BJ (cell line): Measurements from ENCODE around the gene POLR2F. TPM values are rescaled to one million over a fixed set of nuclear protein-coding genes. Genes with fewer than 3 reads are reported as not detected.

Source experiments
- CTCF ChIA-PET: fragments of 350-600 bp; formaldehyde crosslinking; extraction: SDS; loops from one replicate; lab custom pipeline; 2021; ENCODE audit warnings: antibody characterized with exemption, inconsistent platforms; lab: Yijun Ruan, JAX
- POLR2A ChIA-PET: fragments of 300-600 bp; sonication (Branson Sonifier 250); formaldehyde crosslinking; extraction: SDS; loops from one replicate; lab custom pipeline; 2021; ENCODE audit warnings: antibody characterized with exemption; lab: Charles Lee
- DNase-seq: peaks from one replicate; pipeline ENCODE4 v3.0.0-alpha.2; 2011; ENCODE audit warnings: low read depth
- H3K27me3 ChIP-seq: 2 replicates; pipeline ENCODE4 v1.6.0; 2011; ENCODE audit warnings: low read length; ENCODE audit not compliant: control insufficient read depth, insufficient read depth
- H3K36me3 ChIP-seq: 2 replicates; pipeline ENCODE4 v1.5.1; 2011; ENCODE audit warnings: low read length; ENCODE audit not compliant: control insufficient read depth, insufficient read depth
- H3K4me3 ChIP-seq: 2 replicates; pipeline ENCODE4 v1.5.1; 2011; ENCODE audit warnings: low read depth, mild to moderate bottlenecking, control low read depth, low read length
- CTCF ChIP-seq: IDR thresholded peaks from 2 replicates; pipeline ENCODE4 v1.5.1; 2011; ENCODE audit warnings: low read depth, mild to moderate bottlenecking, control low read depth, inconsistent platforms, low read length, moderate library complexity; ENCODE audit not compliant: insufficient read depth
- polyA plus RNA-seq: library from polyadenylated mRNA; depleted of rRNA; stranded (reverse); fragments of >200 nt; gene quantifications from 2 replicates; pipeline ENCODE4 v1.2.3, GENCODE V29; 2011

POLR2F gene
- polyA plus RNA-seq, 1 experiment = 92.1 TPM

- Histone ChIP-seq H3K27me3 (no peaks in the 10 kb centered on the region), H3K36me3 (peaks cover 44% of the 10 kb centered on the region), H3K4me3 (no peak overlapping the region)
- ChIA-PET CTCF (interaction anchor here (0.7 to 1.3 kb wide), 2 partner anchors 14 to 46 kb away, joined by 3 to 4 read pairs; partner anchors contain the start of gene MICALL1), POLR2A (no interaction called here)
- TF ChIP-seq CTCF = no peak
- DNase-seq = no peak
Measured at GRCh38 chr22:37920126-37920525, 33.4 kb upstream of the POLR2F start.

GRCh38 chr22:37922191-37922590 is 31.3 kb upstream of the POLR2F start:
- ChIA-PET POLR2A (no interaction called here), CTCF (no interaction called here)
- H3K36me3 ChIP-seq = peaks cover 46% of the 10 kb centered on the region

GRCh38 chr22:37923927-37924326 is 29.6 kb upstream of the POLR2F start:
- H3K27me3 ChIP-seq = no peaks in the 10 kb centered on the region
- peaks cover 41% of the 10 kb centered on the region for H3K36me3 ChIP-seq
- H3K4me3 ChIP-seq = no peak overlapping the region
- no peak for DNase-seq
- ChIA-PET POLR2A (no interaction called here), CTCF (no interaction called here)
- no peak for TF ChIP-seq CTCF

More at GRCh38 chr22:37922191-37922590, 31.3 kb upstream of the POLR2F start:
- H3K4me3 ChIP-seq = no peak overlapping the region
- no peaks in the 10 kb centered on the region for H3K27me3 ChIP-seq
- no peak for DNase-seq
- no peak for TF ChIP-seq CTCF

- Histone ChIP-seq H3K27me3 (no peaks in the 10 kb centered on the region), H3K4me3 (no peak overlapping the region), H3K36me3 (peaks cover 44% of the 10 kb centered on the region)
- TF ChIP-seq CTCF = no peak
- ChIA-PET CTCF (interaction anchor here (1.2 kb wide), 1 partner anchor 34 kb away, joined by 3 read pairs; no protein-coding TSS in a partner anchor), POLR2A (no interaction called here)
- no peak for DNase-seq
Measured at GRCh38 chr22:37924386-37925065, 29.0 kb upstream of the POLR2F start.

- Histone ChIP-seq H3K4me3 (no peak overlapping the region), H3K27me3 (no peaks in the 10 kb centered on the region), H3K36me3 (peaks cover 50% of the 10 kb centered on the region)
- TF ChIP-seq CTCF = no peak
- ChIA-PET POLR2A (no interaction called here), CTCF (interaction anchor here (1.2 to 1.4 kb wide), 2 partner anchors 19 to 33 kb away, joined by 3 to 4 read pairs; partner anchors contain the start of gene MICALL1)
- DNase-seq = no peak
Measured at GRCh38 chr22:37925330-37925729, 28.2 kb upstream of the POLR2F start.
